AG09309 (cell line): ENCODE measurements around the gene PRR20D.
"Not testable (repeated sequence)": the region's sequence is repeated elsewhere in the genome, so short reads cannot be mapped to it uniquely, and the experiment has no call there.

ENCODE experiments used
- DNase-seq: peaks from one replicate; pipeline ENCODE4 v3.0.0-alpha.2; 2010; ENCODE audit warnings: low read depth
- H3K4me3 ChIP-seq: 2 replicates; pipeline ENCODE4 v1.5.1; 2011; ENCODE audit warnings: mild to moderate bottlenecking, low read depth, low read length, moderate library complexity; ENCODE audit not compliant: control insufficient read depth
- CTCF ChIP-seq: IDR thresholded peaks from 2 replicates; pipeline ENCODE4 v1.5.1; 2011; ENCODE audit warnings: mild to moderate bottlenecking, low read depth, low read length, inconsistent platforms; ENCODE audit not compliant: insufficient read depth, control insufficient read depth; ENCODE audit errors: missing control alignments

PRR20D gene

GRCh38 chr13:57160332-57160731 lies at the start of gene PRR20D:
PRR20D (plus strand) TSS chr13:57160632; CDS start chr13:57161019, 387 bp downstream.
- not testable (repeated sequence) for DNase-seq, H3K4me3 ChIP-seq

- DNase-seq: no peak
- no peak for TF ChIP-seq CTCF
- no peak overlapping the region for H3K4me3 ChIP-seq
These were observed 45.5 kb upstream of the PRR20D start for GRCh38 chr13:57114945-57115344.

- no peak for TF ChIP-seq CTCF
- DNase-seq: no peak
- H3K4me3 ChIP-seq: no peak overlapping the region
These were observed 36.8 kb upstream of the PRR20D start for GRCh38 chr13:57123681-57124080.

GRCh38 chr13:57128909-57129308 lies 31.5 kb upstream of the PRR20D start:
- TF ChIP-seq CTCF: no peak
- H3K4me3 ChIP-seq: no peak overlapping the region
- no peak for DNase-seq

- no peak for TF ChIP-seq CTCF
- no peak for DNase-seq
- H3K4me3 ChIP-seq: no peak overlapping the region
These were observed 24.3 kb upstream of the PRR20D start for GRCh38 chr13:57136093-57136492.

GRCh38 chr13:57137585-57137984 lies 22.8 kb upstream of the PRR20D start:
- no peak for TF ChIP-seq CTCF
- DNase-seq: no peak
- no peak overlapping the region for H3K4me3 ChIP-seq

- no peak overlapping the region for H3K4me3 ChIP-seq
- no peak for DNase-seq
- no peak for TF ChIP-seq CTCF
These were observed 21.4 kb upstream of the PRR20D start for GRCh38 chr13:57138988-57139387.

- H3K4me3 ChIP-seq, DNase-seq: not testable (repeated sequence)
These were observed 20.7 kb upstream of the PRR20D start for GRCh38 chr13:57139781-57140180.

- H3K4me3 ChIP-seq, DNase-seq: not testable (repeated sequence)
These were observed 20.0 kb upstream of the PRR20D start, which contains the start of gene PRR20A for GRCh38 chr13:57140235-57140968. PRR20A (plus strand) TSS chr13:57140918; CDS start chr13:57141305, 387 bp downstream.

GRCh38 chr13:57147188-57147587 lies 13.2 kb upstream of the PRR20D start, which contains the start of gene PRR20B:
PRR20B (plus strand) TSS chr13:57147488; CDS start chr13:57147875, 387 bp downstream.
- DNase-seq, H3K4me3 ChIP-seq: not testable (repeated sequence)

GRCh38 chr13:57148106-57148505 lies 12.3 kb upstream of the PRR20D start:
- not testable (repeated sequence) for DNase-seq, H3K4me3 ChIP-seq
